SK-N-SH (cell line): ENCODE measurements around the gene ANKDD1A.

Experiments
- EZH2phosphoT487 ChIP-seq: fragments of 200-600 bp; sonication (generic); IDR thresholded peaks from 2 replicates; pipeline ENCODE4 v1.6.1; 2017; ENCODE audit warnings: low read depth, mixed run types, mild to moderate bottlenecking, antibody characterized with exemption, moderate library complexity, borderline replicate concordance
- GABPA ChIP-seq: IDR thresholded peaks from 2 replicates; pipeline ENCODE4 v1.4.0; 2012; ENCODE audit warnings: low read depth, mild to moderate bottlenecking
- JUND ChIP-seq: IDR thresholded peaks from 2 replicates; pipeline ENCODE4 v1.4.0; 2012
- MXI1 ChIP-seq: IDR thresholded peaks from 2 replicates; pipeline ENCODE4 v1.6.1; 2012; ENCODE audit warnings: mild to moderate bottlenecking, low read depth, low read length, improper control_type of control experiment
- NFIC ChIP-seq: IDR thresholded peaks from 2 replicates; pipeline ENCODE4 v1.4.0; 2012; ENCODE audit warnings: borderline replicate concordance
- POLR2AphosphoS5 ChIP-seq: IDR thresholded peaks from 2 replicates; pipeline ENCODE4 v1.6.1; 2012; ENCODE audit warnings: low read depth, low read length
- RAD21 ChIP-seq: IDR thresholded peaks from 2 replicates; pipeline ENCODE4 v1.6.1; 2012; ENCODE audit warnings: mild to moderate bottlenecking, low read length
- RCOR1 ChIP-seq: fragments of 150-350 bp; IDR thresholded peaks from 2 replicates; pipeline ENCODE4 v1.6.1; 2017; ENCODE audit warnings: antibody characterized with exemption, low read length
- SIN3A ChIP-seq: IDR thresholded peaks from 2 replicates; pipeline ENCODE4 v1.6.1; 2012; ENCODE audit warnings: low read depth, mild to moderate bottlenecking, low read length, moderate library complexity, borderline replicate concordance
- YY1 ChIP-seq: IDR thresholded peaks from 2 replicates; pipeline ENCODE4 v1.4.0; 2012; ENCODE audit warnings: low read depth, mild to moderate bottlenecking
- TF ChIP-seq, protein P1 (sequence below): fragments of 200-600 bp; sonication (generic); IDR thresholded peaks from 2 replicates; pipeline ENCODE4 v1.6.1; 2017; ENCODE audit warnings: antibody characterized with exemption, mild to moderate bottlenecking, moderate library complexity
- TF ChIP-seq, protein P2 (sequence below): IDR thresholded peaks from 2 replicates; pipeline ENCODE4 v1.4.0; 2012; ENCODE audit warnings: low read depth, borderline replicate concordance
- TF ChIP-seq, protein P3 (sequence below): IDR thresholded peaks from 2 replicates; pipeline ENCODE4 v1.6.1; 2012; ENCODE audit warnings: mild to moderate bottlenecking, low read depth, low read length, moderate library complexity
- TF ChIP-seq, protein P4 (sequence below): IDR thresholded peaks from 2 replicates; pipeline ENCODE4 v1.4.0; 2012; ENCODE audit warnings: low read depth

DNA sequence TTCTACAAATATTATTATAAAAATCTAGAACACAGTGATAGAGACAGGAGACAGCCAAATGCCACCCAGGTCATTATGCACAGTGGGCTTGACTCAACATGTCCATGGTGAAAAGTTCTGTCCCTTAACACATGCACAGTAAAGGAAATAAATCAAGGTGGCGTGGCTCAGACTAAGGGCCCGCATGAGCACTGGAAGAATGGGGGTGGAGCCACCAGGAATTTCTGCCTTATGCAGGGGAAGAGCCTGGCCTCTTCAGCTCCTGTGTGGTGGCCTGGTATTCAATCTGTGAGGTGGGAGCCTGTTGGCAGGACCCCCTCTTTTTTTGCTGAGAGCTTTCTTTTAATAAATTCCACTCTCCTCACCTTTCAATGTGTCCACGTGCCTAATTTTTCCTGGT lies 95.2 kb downstream of the ANKDD1A start:
- no peak for TF ChIP-seq YY1
- TF ChIP-seq RAD21, result no peak
- TF ChIP-seq, protein P1, sequence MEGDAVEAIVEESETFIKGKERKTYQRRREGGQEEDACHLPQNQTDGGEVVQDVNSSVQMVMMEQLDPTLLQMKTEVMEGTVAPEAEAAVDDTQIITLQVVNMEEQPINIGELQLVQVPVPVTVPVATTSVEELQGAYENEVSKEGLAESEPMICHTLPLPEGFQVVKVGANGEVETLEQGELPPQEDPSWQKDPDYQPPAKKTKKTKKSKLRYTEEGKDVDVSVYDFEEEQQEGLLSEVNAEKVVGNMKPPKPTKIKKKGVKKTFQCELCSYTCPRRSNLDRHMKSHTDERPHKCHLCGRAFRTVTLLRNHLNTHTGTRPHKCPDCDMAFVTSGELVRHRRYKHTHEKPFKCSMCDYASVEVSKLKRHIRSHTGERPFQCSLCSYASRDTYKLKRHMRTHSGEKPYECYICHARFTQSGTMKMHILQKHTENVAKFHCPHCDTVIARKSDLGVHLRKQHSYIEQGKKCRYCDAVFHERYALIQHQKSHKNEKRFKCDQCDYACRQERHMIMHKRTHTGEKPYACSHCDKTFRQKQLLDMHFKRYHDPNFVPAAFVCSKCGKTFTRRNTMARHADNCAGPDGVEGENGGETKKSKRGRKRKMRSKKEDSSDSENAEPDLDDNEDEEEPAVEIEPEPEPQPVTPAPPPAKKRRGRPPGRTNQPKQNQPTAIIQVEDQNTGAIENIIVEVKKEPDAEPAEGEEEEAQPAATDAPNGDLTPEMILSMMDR, result no peak
- no peak for TF ChIP-seq POLR2AphosphoS5
- TF ChIP-seq GABPA, result no peak
- TF ChIP-seq NFIC, result no peak
- TF ChIP-seq, protein P2, sequence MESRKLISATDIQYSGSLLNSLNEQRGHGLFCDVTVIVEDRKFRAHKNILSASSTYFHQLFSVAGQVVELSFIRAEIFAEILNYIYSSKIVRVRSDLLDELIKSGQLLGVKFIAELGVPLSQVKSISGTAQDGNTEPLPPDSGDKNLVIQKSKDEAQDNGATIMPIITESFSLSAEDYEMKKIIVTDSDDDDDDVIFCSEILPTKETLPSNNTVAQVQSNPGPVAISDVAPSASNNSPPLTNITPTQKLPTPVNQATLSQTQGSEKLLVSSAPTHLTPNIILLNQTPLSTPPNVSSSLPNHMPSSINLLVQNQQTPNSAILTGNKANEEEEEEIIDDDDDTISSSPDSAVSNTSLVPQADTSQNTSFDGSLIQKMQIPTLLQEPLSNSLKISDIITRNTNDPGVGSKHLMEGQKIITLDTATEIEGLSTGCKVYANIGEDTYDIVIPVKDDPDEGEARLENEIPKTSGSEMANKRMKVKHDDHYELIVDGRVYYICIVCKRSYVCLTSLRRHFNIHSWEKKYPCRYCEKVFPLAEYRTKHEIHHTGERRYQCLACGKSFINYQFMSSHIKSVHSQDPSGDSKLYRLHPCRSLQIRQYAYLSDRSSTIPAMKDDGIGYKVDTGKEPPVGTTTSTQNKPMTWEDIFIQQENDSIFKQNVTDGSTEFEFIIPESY, result no peak
- TF ChIP-seq SIN3A, result no peak
- TF ChIP-seq RCOR1, result no peak
- TF ChIP-seq MXI1, result no peak
- TF ChIP-seq, protein P3, sequence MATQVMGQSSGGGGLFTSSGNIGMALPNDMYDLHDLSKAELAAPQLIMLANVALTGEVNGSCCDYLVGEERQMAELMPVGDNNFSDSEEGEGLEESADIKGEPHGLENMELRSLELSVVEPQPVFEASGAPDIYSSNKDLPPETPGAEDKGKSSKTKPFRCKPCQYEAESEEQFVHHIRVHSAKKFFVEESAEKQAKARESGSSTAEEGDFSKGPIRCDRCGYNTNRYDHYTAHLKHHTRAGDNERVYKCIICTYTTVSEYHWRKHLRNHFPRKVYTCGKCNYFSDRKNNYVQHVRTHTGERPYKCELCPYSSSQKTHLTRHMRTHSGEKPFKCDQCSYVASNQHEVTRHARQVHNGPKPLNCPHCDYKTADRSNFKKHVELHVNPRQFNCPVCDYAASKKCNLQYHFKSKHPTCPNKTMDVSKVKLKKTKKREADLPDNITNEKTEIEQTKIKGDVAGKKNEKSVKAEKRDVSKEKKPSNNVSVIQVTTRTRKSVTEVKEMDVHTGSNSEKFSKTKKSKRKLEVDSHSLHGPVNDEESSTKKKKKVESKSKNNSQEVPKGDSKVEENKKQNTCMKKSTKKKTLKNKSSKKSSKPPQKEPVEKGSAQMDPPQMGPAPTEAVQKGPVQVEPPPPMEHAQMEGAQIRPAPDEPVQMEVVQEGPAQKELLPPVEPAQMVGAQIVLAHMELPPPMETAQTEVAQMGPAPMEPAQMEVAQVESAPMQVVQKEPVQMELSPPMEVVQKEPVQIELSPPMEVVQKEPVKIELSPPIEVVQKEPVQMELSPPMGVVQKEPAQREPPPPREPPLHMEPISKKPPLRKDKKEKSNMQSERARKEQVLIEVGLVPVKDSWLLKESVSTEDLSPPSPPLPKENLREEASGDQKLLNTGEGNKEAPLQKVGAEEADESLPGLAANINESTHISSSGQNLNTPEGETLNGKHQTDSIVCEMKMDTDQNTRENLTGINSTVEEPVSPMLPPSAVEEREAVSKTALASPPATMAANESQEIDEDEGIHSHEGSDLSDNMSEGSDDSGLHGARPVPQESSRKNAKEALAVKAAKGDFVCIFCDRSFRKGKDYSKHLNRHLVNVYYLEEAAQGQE, result no peak
- no peak for TF ChIP-seq EZH2phosphoT487
- no peak for TF ChIP-seq JUND
- TF ChIP-seq, protein P4, sequence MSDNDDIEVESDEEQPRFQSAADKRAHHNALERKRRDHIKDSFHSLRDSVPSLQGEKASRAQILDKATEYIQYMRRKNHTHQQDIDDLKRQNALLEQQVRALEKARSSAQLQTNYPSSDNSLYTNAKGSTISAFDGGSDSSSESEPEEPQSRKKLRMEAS, result no peak
